ENCODE measurements around the gene PRMT7.

DNA sequence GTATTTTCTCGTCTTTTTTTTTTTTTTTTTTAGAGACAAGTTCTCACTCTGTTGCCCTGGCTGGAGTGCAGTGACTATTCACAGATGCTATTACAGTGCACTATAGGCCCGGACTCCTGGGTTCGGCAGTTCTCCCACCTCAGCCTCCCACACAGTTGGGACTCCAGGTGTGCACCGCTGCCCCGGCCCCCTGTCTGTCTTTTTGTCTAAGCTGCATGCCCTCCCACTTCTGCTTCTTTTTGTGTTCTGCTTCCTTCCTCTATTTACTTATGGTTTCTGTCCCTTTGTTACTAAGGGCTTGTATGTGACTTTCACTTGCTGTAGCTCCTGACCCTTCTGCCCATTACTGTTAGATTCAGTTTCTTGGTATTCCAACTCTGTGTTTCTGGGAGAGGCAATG is 26.0 kb upstream of the PRMT7 start:
- TF ChIP-seq, protein P1, sequence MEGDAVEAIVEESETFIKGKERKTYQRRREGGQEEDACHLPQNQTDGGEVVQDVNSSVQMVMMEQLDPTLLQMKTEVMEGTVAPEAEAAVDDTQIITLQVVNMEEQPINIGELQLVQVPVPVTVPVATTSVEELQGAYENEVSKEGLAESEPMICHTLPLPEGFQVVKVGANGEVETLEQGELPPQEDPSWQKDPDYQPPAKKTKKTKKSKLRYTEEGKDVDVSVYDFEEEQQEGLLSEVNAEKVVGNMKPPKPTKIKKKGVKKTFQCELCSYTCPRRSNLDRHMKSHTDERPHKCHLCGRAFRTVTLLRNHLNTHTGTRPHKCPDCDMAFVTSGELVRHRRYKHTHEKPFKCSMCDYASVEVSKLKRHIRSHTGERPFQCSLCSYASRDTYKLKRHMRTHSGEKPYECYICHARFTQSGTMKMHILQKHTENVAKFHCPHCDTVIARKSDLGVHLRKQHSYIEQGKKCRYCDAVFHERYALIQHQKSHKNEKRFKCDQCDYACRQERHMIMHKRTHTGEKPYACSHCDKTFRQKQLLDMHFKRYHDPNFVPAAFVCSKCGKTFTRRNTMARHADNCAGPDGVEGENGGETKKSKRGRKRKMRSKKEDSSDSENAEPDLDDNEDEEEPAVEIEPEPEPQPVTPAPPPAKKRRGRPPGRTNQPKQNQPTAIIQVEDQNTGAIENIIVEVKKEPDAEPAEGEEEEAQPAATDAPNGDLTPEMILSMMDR (IDR thresholded peaks at IDR 0.05), result no peak
- TF ChIP-seq MAX (CRISPR knock-in tag; IDR thresholded peaks at IDR 0.05) (no peak), NR1H2 (CRISPR knock-in tag; IDR thresholded peaks at IDR 0.05) (no peak), MXD4 (CRISPR knock-in tag; IDR thresholded peaks at IDR 0.05; ENCODE audit: borderline replicate concordance) (no peak), PREB (CRISPR knock-in tag; IDR thresholded peaks at IDR 0.05; ENCODE audit: borderline replicate concordance) (no peak), ESRRA (CRISPR knock-in tag; IDR thresholded peaks at IDR 0.05; ENCODE audit: borderline replicate concordance) (no peak), ELF4 (CRISPR knock-in tag; IDR thresholded peaks at IDR 0.05; ENCODE audit: low read depth) (no peak), NFATC4 (CRISPR knock-in tag; IDR thresholded peaks at IDR 0.05) (no peak), FOXP1 (CRISPR knock-in tag; IDR thresholded peaks at IDR 0.05; ENCODE audit: borderline replicate concordance) (no peak), NR3C1 (CRISPR knock-in tag; conservative IDR thresholded peaks at IDR 0.05; ENCODE audit: low read depth) (no peak), MLX (CRISPR knock-in tag; IDR thresholded peaks at IDR 0.05) (no peak)
- TF ChIP-seq, protein P2, sequence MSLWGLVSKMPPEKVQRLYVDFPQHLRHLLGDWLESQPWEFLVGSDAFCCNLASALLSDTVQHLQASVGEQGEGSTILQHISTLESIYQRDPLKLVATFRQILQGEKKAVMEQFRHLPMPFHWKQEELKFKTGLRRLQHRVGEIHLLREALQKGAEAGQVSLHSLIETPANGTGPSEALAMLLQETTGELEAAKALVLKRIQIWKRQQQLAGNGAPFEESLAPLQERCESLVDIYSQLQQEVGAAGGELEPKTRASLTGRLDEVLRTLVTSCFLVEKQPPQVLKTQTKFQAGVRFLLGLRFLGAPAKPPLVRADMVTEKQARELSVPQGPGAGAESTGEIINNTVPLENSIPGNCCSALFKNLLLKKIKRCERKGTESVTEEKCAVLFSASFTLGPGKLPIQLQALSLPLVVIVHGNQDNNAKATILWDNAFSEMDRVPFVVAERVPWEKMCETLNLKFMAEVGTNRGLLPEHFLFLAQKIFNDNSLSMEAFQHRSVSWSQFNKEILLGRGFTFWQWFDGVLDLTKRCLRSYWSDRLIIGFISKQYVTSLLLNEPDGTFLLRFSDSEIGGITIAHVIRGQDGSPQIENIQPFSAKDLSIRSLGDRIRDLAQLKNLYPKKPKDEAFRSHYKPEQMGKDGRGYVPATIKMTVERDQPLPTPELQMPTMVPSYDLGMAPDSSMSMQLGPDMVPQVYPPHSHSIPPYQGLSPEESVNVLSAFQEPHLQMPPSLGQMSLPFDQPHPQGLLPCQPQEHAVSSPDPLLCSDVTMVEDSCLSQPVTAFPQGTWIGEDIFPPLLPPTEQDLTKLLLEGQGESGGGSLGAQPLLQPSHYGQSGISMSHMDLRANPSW (CRISPR knock-in tag; conservative IDR thresholded peaks at IDR 0.05; ENCODE audit: low read depth), result no peak
- TF ChIP-seq, protein P3, sequence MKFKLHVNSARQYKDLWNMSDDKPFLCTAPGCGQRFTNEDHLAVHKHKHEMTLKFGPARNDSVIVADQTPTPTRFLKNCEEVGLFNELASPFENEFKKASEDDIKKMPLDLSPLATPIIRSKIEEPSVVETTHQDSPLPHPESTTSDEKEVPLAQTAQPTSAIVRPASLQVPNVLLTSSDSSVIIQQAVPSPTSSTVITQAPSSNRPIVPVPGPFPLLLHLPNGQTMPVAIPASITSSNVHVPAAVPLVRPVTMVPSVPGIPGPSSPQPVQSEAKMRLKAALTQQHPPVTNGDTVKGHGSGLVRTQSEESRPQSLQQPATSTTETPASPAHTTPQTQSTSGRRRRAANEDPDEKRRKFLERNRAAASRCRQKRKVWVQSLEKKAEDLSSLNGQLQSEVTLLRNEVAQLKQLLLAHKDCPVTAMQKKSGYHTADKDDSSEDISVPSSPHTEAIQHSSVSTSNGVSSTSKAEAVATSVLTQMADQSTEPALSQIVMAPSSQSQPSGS (CRISPR knock-in tag; IDR thresholded peaks at IDR 0.05; ENCODE audit: borderline replicate concordance, low read depth), result no peak
- TF ChIP-seq, protein P4, sequence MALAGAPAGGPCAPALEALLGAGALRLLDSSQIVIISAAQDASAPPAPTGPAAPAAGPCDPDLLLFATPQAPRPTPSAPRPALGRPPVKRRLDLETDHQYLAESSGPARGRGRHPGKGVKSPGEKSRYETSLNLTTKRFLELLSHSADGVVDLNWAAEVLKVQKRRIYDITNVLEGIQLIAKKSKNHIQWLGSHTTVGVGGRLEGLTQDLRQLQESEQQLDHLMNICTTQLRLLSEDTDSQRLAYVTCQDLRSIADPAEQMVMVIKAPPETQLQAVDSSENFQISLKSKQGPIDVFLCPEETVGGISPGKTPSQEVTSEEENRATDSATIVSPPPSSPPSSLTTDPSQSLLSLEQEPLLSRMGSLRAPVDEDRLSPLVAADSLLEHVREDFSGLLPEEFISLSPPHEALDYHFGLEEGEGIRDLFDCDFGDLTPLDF (CRISPR knock-in tag; IDR thresholded peaks at IDR 0.05), result no peak
